OCI-LY7 (cell line): ENCODE results near the gene CD44. TPM values are rescaled to one million over a fixed set of nuclear protein-coding genes. Genes with fewer than 3 reads are reported as not detected.

Experiments
- BruUV-seq: library from RNA; stranded (reverse); fragments of 400-500 nt; replicated peaks from 2 replicates; lab custom pipeline; 2021; lab: Mats Ljungman, UMichigan
- CTCF ChIA-PET: fragments of 300-600 bp; sonication (Branson Sonifier 250); formaldehyde crosslinking; loops from one replicate; lab custom pipeline; 2022; ENCODE audit warnings: antibody characterized with exemption; ENCODE audit not compliant: unreplicated experiment; lab: Charles Lee
- POLR2A ChIA-PET: fragments of 300-600 bp; sonication (Branson Sonifier 250); formaldehyde crosslinking; loops from one replicate; lab custom pipeline; 2022; ENCODE audit warnings: antibody characterized with exemption; lab: Charles Lee
- DNase-seq: peaks from one replicate; pipeline ENCODE4 v3.0.0-alpha.2; 2015; ENCODE audit warnings: low spot score
- H2AFZ ChIP-seq: fragments of 200-600 bp; sonication (generic), shearing (Covaris generic); 2 replicates; pipeline ENCODE4 v1.6.1; 2014; ENCODE audit warnings: mild to moderate bottlenecking, antibody characterized with exemption, low read length, moderate library complexity
- H3K27ac ChIP-seq: fragments of 200-600 bp; sonication (generic); 2 replicates; pipeline ENCODE4 v1.5.1; 2014; ENCODE audit warnings: mixed run types, low read depth, mild to moderate bottlenecking, moderate library complexity, low read length, inconsistent platforms; ENCODE audit not compliant: poor library complexity, severe bottlenecking
- H3K36me3 ChIP-seq: fragments of 200-600 bp; sonication (generic); 2 replicates; pipeline ENCODE4 v1.6.1; 2014; ENCODE audit warnings: mild to moderate bottlenecking, antibody characterized with exemption, low read length, moderate library complexity, mixed read lengths; ENCODE audit not compliant: insufficient read depth
- H3K4me1 ChIP-seq: fragments of 200-600 bp; sonication (generic); 2 replicates; pipeline ENCODE4 v1.5.1; 2014; ENCODE audit warnings: mild to moderate bottlenecking, low read length; ENCODE audit not compliant: insufficient read depth, poor library complexity, severe bottlenecking
- H3K4me2 ChIP-seq: fragments of 200-600 bp; sonication (generic); 2 replicates; pipeline ENCODE4 v1.6.1; 2014; ENCODE audit warnings: mild to moderate bottlenecking, low read length
- H3K4me3 ChIP-seq: fragments of 200-600 bp; sonication (generic); 2 replicates; pipeline ENCODE4 v1.5.1; 2014; ENCODE audit warnings: mild to moderate bottlenecking, low read depth, low read length; ENCODE audit not compliant: poor library complexity, severe bottlenecking
- H3K79me2 ChIP-seq: fragments of 200-600 bp; sonication (generic); 2 replicates; pipeline ENCODE4 v1.6.1; 2016; ENCODE audit warnings: low read depth, mild to moderate bottlenecking, low read length, moderate library complexity, mixed read lengths; ENCODE audit not compliant: insufficient read depth
- H3K9me2 ChIP-seq: fragments of 200-600 bp; sonication (generic); 2 replicates; pipeline ENCODE4 v1.6.1; 2016; ENCODE audit warnings: mild to moderate bottlenecking, low read length, mixed read lengths; ENCODE audit not compliant: insufficient read depth
- H3K9me3 ChIP-seq: fragments of 200-600 bp; sonication (generic); 2 replicates; pipeline ENCODE4 v1.6.1; 2014; ENCODE audit warnings: mild to moderate bottlenecking, mixed run types, low read length, mixed read lengths
- H4K20me1 ChIP-seq: fragments of 200-600 bp; sonication (generic); 2 replicates; pipeline ENCODE4 v1.6.1; 2014; ENCODE audit warnings: mild to moderate bottlenecking, antibody characterized with exemption, low read length, moderate library complexity, mixed read lengths; ENCODE audit not compliant: insufficient read depth
- EZH2phosphoT487 ChIP-seq: fragments of 200-600 bp; sonication (generic); IDR thresholded peaks from 2 replicates; pipeline ENCODE4 v1.6.1; 2018; ENCODE audit warnings: low read depth, borderline replicate concordance, mild to moderate bottlenecking, mixed run types, antibody characterized with exemption, low read length, moderate library complexity, mixed read lengths
- intact Hi-C: fragments of 100-400 bp; cut with micrococcal nuclease; formaldehyde crosslinking; loops from one replicate; pipeline ENCODE4 v1.10.0; 2022; ENCODE audit not compliant: unreplicated experiment
- total RNA-seq, 2 experiments: library from RNA; depleted of rRNA in 1 of 2; stranded (reverse); fragments of >200 nt in 1 of 2; shearing (Covaris generic) in 1 of 2; gene quantifications; 2 replicates each; pipeline ENCODE4 v1.2.3, GENCODE V29; 2014 to 2022
- TF ChIP-seq, protein P1 (sequence below): fragments of 200-600 bp; sonication (generic); conservative IDR thresholded peaks from 2 replicates; pipeline ENCODE4 v1.5.1; 2014; ENCODE audit warnings: mild to moderate bottlenecking, antibody characterized with exemption, low read length, moderate library complexity, mixed read lengths

Gene CD44
- total RNA-seq, 2 experiments from 2014 or later = 0.55 TPM; not detected in 1

DNA sequence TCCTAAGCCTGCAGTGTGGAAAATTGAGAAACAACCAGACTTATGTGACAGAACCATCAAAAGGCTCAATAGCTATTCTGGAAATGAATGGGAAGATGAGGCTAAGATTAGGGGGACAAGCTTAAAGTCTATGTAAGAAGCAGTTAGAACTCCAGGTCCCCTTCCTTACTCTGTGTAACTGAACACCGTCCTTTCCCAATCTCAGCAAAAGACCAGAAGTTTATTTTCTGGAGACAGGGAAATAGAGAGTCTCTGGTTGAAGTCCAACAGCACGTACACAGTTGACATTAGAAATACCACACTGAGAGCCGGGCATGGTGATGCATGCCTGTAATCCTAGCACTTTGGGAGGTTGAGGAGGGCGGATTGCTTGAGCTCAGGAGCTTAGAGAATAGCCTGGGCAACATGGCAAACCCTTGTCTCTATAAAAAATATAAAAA lies 93.9 kb downstream of the CD44 start:
- H3K4me2 ChIP-seq = no peak overlapping the region
- no peak overlapping the region for H2AFZ ChIP-seq
- DNase-seq = no peak
- H3K27ac ChIP-seq = no peak overlapping the region
- no peaks in the 10 kb centered on the region for H3K36me3 ChIP-seq
- peaks cover 2% of the 10 kb centered on the region for H3K4me1 ChIP-seq
- no peaks in the 10 kb centered on the region for H3K9me3 ChIP-seq
- H3K79me2 ChIP-seq = no peaks in the 10 kb centered on the region
- no peak overlapping the region for H3K4me3 ChIP-seq
- BruUV-seq = no TSS peak
- H3K9me2 ChIP-seq = no peaks in the 10 kb centered on the region
- ChIA-PET CTCF (no interaction called here), POLR2A (interaction anchor here (0.6 to 0.9 kb wide), 2 partner anchors 54 to 66 kb away, joined by 3 read pairs; no protein-coding TSS in a partner anchor)
- intact Hi-C loops = no loop called here
- H4K20me1 ChIP-seq = no peaks in the 10 kb centered on the region
- TF ChIP-seq, protein P1, sequence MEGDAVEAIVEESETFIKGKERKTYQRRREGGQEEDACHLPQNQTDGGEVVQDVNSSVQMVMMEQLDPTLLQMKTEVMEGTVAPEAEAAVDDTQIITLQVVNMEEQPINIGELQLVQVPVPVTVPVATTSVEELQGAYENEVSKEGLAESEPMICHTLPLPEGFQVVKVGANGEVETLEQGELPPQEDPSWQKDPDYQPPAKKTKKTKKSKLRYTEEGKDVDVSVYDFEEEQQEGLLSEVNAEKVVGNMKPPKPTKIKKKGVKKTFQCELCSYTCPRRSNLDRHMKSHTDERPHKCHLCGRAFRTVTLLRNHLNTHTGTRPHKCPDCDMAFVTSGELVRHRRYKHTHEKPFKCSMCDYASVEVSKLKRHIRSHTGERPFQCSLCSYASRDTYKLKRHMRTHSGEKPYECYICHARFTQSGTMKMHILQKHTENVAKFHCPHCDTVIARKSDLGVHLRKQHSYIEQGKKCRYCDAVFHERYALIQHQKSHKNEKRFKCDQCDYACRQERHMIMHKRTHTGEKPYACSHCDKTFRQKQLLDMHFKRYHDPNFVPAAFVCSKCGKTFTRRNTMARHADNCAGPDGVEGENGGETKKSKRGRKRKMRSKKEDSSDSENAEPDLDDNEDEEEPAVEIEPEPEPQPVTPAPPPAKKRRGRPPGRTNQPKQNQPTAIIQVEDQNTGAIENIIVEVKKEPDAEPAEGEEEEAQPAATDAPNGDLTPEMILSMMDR = no peak
- no peak for TF ChIP-seq EZH2phosphoT487

GRCh38 chr11:35233518-35233917 lies 94.5 kb downstream of the CD44 start:
- no peaks in the 10 kb centered on the region for H3K36me3 ChIP-seq
- ChIA-PET POLR2A (interaction anchor here (1.4 kb wide), 1 partner anchor 67 kb away, joined by 4 read pairs; no protein-coding TSS in a partner anchor), CTCF (no interaction called here)
- no peak overlapping the region for H2AFZ ChIP-seq
- H3K4me2 ChIP-seq = no peak overlapping the region
- H3K4me1 ChIP-seq = peaks cover 8% of the 10 kb centered on the region
- TF ChIP-seq, protein P1 = no peak
- no peak for TF ChIP-seq EZH2phosphoT487
- intact Hi-C loops = no loop called here
- no peaks in the 10 kb centered on the region for H3K9me2 ChIP-seq
- no peaks in the 10 kb centered on the region for H3K79me2 ChIP-seq
- no TSS peak for BruUV-seq
- no peak overlapping the region for H3K4me3 ChIP-seq
- no peak overlapping the region for H3K27ac ChIP-seq
- DNase-seq = no peak
- no peaks in the 10 kb centered on the region for H3K9me3 ChIP-seq
- H4K20me1 ChIP-seq = no peaks in the 10 kb centered on the region

DNA sequence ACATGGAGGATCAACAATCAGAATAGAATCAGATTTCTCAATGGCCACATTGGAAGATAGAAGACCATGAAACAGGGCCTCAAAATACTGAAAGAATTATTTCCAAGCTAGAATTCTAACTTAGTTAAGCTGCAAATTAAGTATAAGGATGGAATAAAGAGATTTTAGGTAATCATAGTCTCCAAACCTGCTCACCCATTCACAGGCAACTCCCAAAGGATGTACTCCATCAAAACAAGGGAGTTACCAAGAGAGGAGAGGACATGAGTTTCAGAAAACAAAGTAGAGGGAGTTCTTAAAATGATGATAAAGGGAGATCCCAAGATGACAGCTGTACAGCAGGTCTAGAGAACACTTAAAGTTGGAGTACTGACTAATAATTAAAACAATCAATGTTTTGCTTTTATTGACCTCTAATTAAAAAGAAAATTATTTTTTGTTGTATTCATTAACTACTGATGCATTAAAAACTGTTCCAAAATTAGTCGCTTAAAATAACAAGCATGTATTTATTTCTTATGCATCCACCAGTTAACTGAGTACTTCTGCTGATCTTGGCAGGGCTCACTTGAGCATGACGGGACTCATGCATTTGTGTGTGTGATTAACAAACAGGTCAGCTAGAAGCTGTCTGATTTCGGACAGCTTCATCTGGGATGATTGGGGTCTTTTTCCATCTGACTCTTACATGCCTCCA lies 95.6 kb downstream of the CD44 start:
- Histone ChIP-seq H3K4me1 (peaks cover 12% of the 10 kb centered on the region), H3K9me3 (no peaks in the 10 kb centered on the region), H3K4me2 (no peak overlapping the region), H3K36me3 (no peaks in the 10 kb centered on the region), H4K20me1 (no peaks in the 10 kb centered on the region), H3K4me3 (no peak overlapping the region), H2AFZ (no peak overlapping the region), H3K27ac (no peak overlapping the region), H3K9me2 (no peaks in the 10 kb centered on the region), H3K79me2 (no peaks in the 10 kb centered on the region)
- POLR2A ChIA-PET = interaction anchor here (0.6 to 1.4 kb wide), 3 partner anchors 68 to 264 kb away, joined by 3 to 4 read pairs (median 3); no protein-coding TSS in a partner anchor
- CTCF ChIA-PET = no interaction called here
- BruUV-seq = no TSS peak
- TF ChIP-seq EZH2phosphoT487 = no peak
- TF ChIP-seq, protein P1 = no peak
- no peak for DNase-seq
- intact Hi-C loops = loop anchor here (5.0 kb wide), 1 partner anchor 72 kb away; no protein-coding TSS in a partner anchor
